ENCODE measurements around the gene ZNF763. TPM values are rescaled to one million over a fixed set of nuclear protein-coding genes. Genes with fewer than 3 reads are reported as not detected.

The ZNF763 gene
- total and polyA plus RNA-seq, 4 donors: 3.2 to 7.2 (median 4.7) TPM

- no peak for DNase-seq
- peaks cover 2 to 36% (median 19%) of the 10 kb centered on the region in 4 donors for H3K36me3 ChIP-seq (ENCODE audit: control insufficient read depth in 4 of 4, insufficient read depth in 4 of 4, low read length in 4 of 4)
- H3K9ac ChIP-seq (ENCODE audit: insufficient read depth in 1 of 2, low read length in 2 of 2): no peak overlapping the region
- no peaks in the 10 kb centered on the region for H3K27me3 ChIP-seq (ENCODE audit: control insufficient read depth in 3 of 3, insufficient read depth in 3 of 3, low read length in 2 of 3)
- 92 to 97% methylated on average over 4 of the region's 4 CpGs for WGBS, 2 donors
- H3K27ac ChIP-seq (ENCODE audit: low read depth in 1 of 2, low read length in 1 of 2): no peak overlapping the region
- ATAC-seq (ENCODE audit: insufficient read depth, low FRiP score): no peak
- no peak for TF ChIP-seq CTCF (IDR thresholded peaks at IDR 0.05; ENCODE audit: control extremely low read depth, extremely low read depth)
- no peaks in the 10 kb centered on the region for H3K4me1 ChIP-seq (ENCODE audit: control insufficient read depth in 5 of 5, insufficient read depth in 5 of 5, low read length in 5 of 5)
- H3K9me3 ChIP-seq (ENCODE audit: control insufficient read depth in 4 of 4, insufficient read depth in 3 of 4, low read length in 3 of 4): peaks cover 18 to 57% (median 25%) of the 10 kb centered on the region in 4 donors
- H3K4me3 ChIP-seq: no peak overlapping the region
Measured at GRCh38 chr19:11979527-11979926, 14.7 kb downstream of the ZNF763 start.

- whole genome bisulfite sequencing, 2 donors: 93 to 94% methylated on average over 4 of the region's 4 CpGs
- TF ChIP-seq CTCF (IDR thresholded peaks at IDR 0.05; ENCODE audit: control extremely low read depth, extremely low read depth): no peak
- no peak for ATAC-seq (ENCODE audit: insufficient read depth, low FRiP score)
Measured at GRCh38 chr19:11982526-11982925, 17.7 kb downstream of the ZNF763 start.

DNA sequence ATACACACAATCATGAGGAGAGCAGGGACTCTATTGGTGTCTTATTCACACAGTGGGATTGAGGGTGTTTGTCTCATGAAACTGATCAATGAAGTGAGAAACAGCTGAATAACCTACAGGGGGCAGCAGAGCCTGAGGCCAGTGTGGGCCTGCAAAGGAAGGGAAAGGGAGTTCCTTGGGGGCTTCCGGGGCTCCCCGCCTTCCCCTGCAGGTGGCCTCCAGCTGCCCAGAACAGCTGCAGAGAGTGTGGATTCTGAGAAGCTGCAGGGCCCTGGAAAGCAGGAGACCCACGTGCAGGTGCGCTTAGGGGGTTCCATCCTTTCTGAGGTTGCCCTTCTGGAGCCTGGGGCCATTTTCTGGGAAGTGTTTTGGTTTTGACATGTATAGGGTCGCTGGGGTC, 20.1 kb downstream of the ZNF763 start:
- H3K27me3 ChIP-seq (ENCODE audit: control insufficient read depth in 3 of 3, insufficient read depth in 3 of 3, low read length in 2 of 3): no peaks in the 10 kb centered on the region
- WGBS, 2 donors: 34 to 53% methylated on average over 5 of the region's 5 CpGs
- no peak overlapping the region for H3K4me3 ChIP-seq
- H3K9me3 ChIP-seq (ENCODE audit: control insufficient read depth in 4 of 4, insufficient read depth in 3 of 4, low read length in 3 of 4): peaks cover 3 to 23% (median 9%) of the 10 kb centered on the region in 4 donors
- no peak overlapping the region for H3K9ac ChIP-seq (ENCODE audit: insufficient read depth in 1 of 2, low read length in 2 of 2)
- peaks cover 0 to 6% (median 0%) of the 10 kb centered on the region in 5 donors for H3K4me1 ChIP-seq (ENCODE audit: control insufficient read depth in 5 of 5, insufficient read depth in 5 of 5, low read length in 5 of 5)
- no peak overlapping the region for H3K27ac ChIP-seq (ENCODE audit: low read depth in 1 of 2, low read length in 1 of 2)
- H3K36me3 ChIP-seq (ENCODE audit: control insufficient read depth in 4 of 4, insufficient read depth in 4 of 4, low read length in 4 of 4): peaks cover 0 to 4% (median 0%) of the 10 kb centered on the region in 4 donors
- DNase-seq (peak in 1 of 3 donors; percentile 14), ATAC-seq (ENCODE audit: insufficient read depth, low FRiP score) (no peak)
- no peak for TF ChIP-seq CTCF (IDR thresholded peaks at IDR 0.05; ENCODE audit: control extremely low read depth, extremely low read depth)

More at GRCh38 chr19:11982526-11982925, 17.7 kb downstream of the ZNF763 start:
- Histone ChIP-seq H3K9me3 (ENCODE audit: control insufficient read depth in 4 of 4, insufficient read depth in 3 of 4, low read length in 3 of 4) (peaks cover 18 to 46% (median 20%) of the 10 kb centered on the region in 4 donors), H3K36me3 (ENCODE audit: control insufficient read depth in 4 of 4, insufficient read depth in 4 of 4, low read length in 4 of 4) (peaks cover 1 to 28% (median 19%) of the 10 kb centered on the region in 4 donors), H3K27ac (ENCODE audit: low read depth in 1 of 2, low read length in 1 of 2) (no peak overlapping the region), H3K4me1 (ENCODE audit: control insufficient read depth in 5 of 5, insufficient read depth in 5 of 5, low read length in 5 of 5) (no peaks in the 10 kb centered on the region), H3K4me3 (no peak overlapping the region), H3K9ac (ENCODE audit: insufficient read depth in 1 of 2, low read length in 2 of 2) (no peak overlapping the region), H3K27me3 (ENCODE audit: control insufficient read depth in 3 of 3, insufficient read depth in 3 of 3, low read length in 2 of 3) (no peaks in the 10 kb centered on the region)
- no peak for DNase-seq

DNA sequence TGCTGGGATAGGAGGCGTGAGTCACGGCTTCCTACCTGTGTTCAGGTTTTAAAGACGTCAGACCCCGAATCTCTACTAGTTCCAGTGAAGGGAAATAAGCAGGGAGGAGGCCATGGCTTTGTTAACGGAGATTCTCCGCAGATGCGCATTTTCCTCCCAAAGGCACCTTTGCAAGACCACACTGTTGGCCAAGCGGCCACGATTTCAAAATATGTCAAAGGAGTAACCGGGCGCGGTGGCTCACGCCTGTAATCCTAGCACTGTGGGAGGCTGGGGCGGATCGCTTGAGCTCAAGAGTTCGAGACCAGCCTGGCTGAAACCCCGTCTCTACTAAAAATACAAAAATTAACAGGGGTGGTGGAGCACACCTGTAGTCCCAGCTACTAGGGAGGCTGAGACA, 21.9 kb downstream of the ZNF763 start:
- no peak for DNase-seq
- no peak for TF ChIP-seq CTCF (IDR thresholded peaks at IDR 0.05; ENCODE audit: control extremely low read depth, extremely low read depth)
- Histone ChIP-seq H3K9me3 (ENCODE audit: control insufficient read depth in 4 of 4, insufficient read depth in 3 of 4, low read length in 3 of 4) (peaks cover 0 to 6% (median 2%) of the 10 kb centered on the region in 4 donors), H3K4me1 (ENCODE audit: control insufficient read depth in 5 of 5, insufficient read depth in 5 of 5, low read length in 5 of 5) (peaks cover 0 to 6% (median 0%) of the 10 kb centered on the region in 5 donors), H3K4me3 (no peak overlapping the region), H3K36me3 (ENCODE audit: control insufficient read depth in 4 of 4, insufficient read depth in 4 of 4, low read length in 4 of 4) (no peaks in the 10 kb centered on the region), H3K27ac (ENCODE audit: low read depth in 1 of 2, low read length in 1 of 2) (no peak overlapping the region), H3K27me3 (ENCODE audit: control insufficient read depth in 3 of 3, insufficient read depth in 3 of 3, low read length in 2 of 3) (no peaks in the 10 kb centered on the region), H3K9ac (ENCODE audit: insufficient read depth in 1 of 2, low read length in 2 of 2) (no peak overlapping the region)
- ATAC-seq (ENCODE audit: insufficient read depth, low FRiP score): no peak
- 77 to 91% methylated on average over 17 of the region's 17 CpGs for WGBS, 2 donors

Data from lung (tissue), 12 donors.